Suprapubic skin (tissue), 4 donors: ENCODE results near the gene MYOM3.

Experiments used
- EP300 ChIP-seq: sonication (generic); formaldehyde crosslinking; IDR thresholded peaks from one replicate; pipeline ENCODE4 v1.6.1; 2017; ENCODE audit warnings: antibody characterized with exemption
- POLR2A ChIP-seq, 2 donors: fragments of 450-650 bp; IDR thresholded peaks; one replicate each; pipeline ENCODE4 v1.6.1; 2017; ENCODE audit warnings: antibody characterized with exemption in 2 of 2, mild to moderate bottlenecking in 2 of 2, moderate library complexity in 2 of 2
- POLR2AphosphoS5 ChIP-seq, 3 donors: sonication (generic); formaldehyde crosslinking; IDR thresholded peaks; one replicate each; pipeline ENCODE4 v1.6.1; 2017; ENCODE audit warnings: antibody characterized with exemption in 3 of 3
- TF ChIP-seq, protein P1 (sequence below), 2 donors: fragments of 200-600 bp in 1 of 2; fragments of 450-650 bp in 1 of 2; sonication (generic) in 1 of 2; IDR thresholded peaks; one replicate each; pipeline ENCODE4 v1.5.1; 2016 to 2019; ENCODE audit warnings: antibody characterized with exemption in 2 of 2, mild to moderate bottlenecking in 1 of 2, moderate library complexity in 1 of 2

DNA sequence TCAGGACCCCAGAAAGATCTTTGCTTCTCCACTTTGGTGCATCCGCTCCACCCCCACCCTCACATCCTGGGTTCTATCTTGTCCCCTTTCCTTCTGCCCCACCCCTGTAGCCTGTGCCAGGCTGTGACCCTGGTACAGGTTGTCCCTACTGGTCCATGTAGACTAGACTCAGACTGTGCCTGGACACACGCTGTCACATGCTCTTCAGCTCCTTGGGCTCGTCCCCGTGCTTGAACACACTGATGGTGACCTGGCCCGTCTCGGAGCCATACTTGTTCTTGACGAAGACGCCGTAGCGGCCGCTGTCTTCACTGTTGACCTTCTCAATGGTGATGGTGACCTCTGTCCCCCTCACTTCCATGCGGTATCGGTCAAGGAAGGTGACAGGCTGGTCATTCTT is 54.8 kb downstream of the MYOM3 start:
- TF ChIP-seq, protein P1, sequence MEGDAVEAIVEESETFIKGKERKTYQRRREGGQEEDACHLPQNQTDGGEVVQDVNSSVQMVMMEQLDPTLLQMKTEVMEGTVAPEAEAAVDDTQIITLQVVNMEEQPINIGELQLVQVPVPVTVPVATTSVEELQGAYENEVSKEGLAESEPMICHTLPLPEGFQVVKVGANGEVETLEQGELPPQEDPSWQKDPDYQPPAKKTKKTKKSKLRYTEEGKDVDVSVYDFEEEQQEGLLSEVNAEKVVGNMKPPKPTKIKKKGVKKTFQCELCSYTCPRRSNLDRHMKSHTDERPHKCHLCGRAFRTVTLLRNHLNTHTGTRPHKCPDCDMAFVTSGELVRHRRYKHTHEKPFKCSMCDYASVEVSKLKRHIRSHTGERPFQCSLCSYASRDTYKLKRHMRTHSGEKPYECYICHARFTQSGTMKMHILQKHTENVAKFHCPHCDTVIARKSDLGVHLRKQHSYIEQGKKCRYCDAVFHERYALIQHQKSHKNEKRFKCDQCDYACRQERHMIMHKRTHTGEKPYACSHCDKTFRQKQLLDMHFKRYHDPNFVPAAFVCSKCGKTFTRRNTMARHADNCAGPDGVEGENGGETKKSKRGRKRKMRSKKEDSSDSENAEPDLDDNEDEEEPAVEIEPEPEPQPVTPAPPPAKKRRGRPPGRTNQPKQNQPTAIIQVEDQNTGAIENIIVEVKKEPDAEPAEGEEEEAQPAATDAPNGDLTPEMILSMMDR (IDR thresholded peaks at IDR 0.05) = no peak
- TF ChIP-seq POLR2A (IDR thresholded peaks at IDR 0.05) (no peak), EP300 (no peak), POLR2AphosphoS5 (IDR thresholded peaks at IDR 0.05) (no peak)
